DMS53 treated with DMSO at 0.1 percent for 48 hours (cell line): ENCODE results near the gene CNTNAP2.

Source experiments
- DNase-seq: peaks from one replicate; lab custom pipeline; 2025; ENCODE audit not compliant: unreplicated experiment; lab: John Stamatoyannopoulos, UW

Gene CNTNAP2

GRCh38 chr7:146414373-146414772, 297.8 kb downstream of the CNTNAP2 start:
- no peak for DNase-seq

- no peak for DNase-seq
Measured at GRCh38 chr7:146414937-146415336, 298.3 kb downstream of the CNTNAP2 start.

- DNase-seq, result no peak
Measured at GRCh38 chr7:146417176-146417575, 300.6 kb downstream of the CNTNAP2 start.

GRCh38 chr7:146423446-146423845, 306.8 kb downstream of the CNTNAP2 start:
- no peak for DNase-seq

- no peak for DNase-seq
Measured at GRCh38 chr7:146424084-146424483, 307.5 kb downstream of the CNTNAP2 start.

- no peak for DNase-seq
Measured at GRCh38 chr7:146433501-146433900, 316.9 kb downstream of the CNTNAP2 start.

- DNase-seq, result no peak
Measured at GRCh38 chr7:146443102-146443501, 326.5 kb downstream of the CNTNAP2 start.

GRCh38 chr7:146449625-146450024, 333.0 kb downstream of the CNTNAP2 start:
- no peak for DNase-seq

GRCh38 chr7:146455091-146455655, 338.6 kb downstream of the CNTNAP2 start:
- DNase-seq, result no peak

GRCh38 chr7:146479040-146479439, 362.4 kb downstream of the CNTNAP2 start:
- peak; percentile 74 for DNase-seq

GRCh38 chr7:146486519-146486918, 369.9 kb downstream of the CNTNAP2 start:
- DNase-seq, result no peak

- no peak for DNase-seq
Measured at GRCh38 chr7:146492017-146492416, 375.4 kb downstream of the CNTNAP2 start.

- no peak for DNase-seq
Measured at GRCh38 chr7:146494952-146495596, 378.5 kb downstream of the CNTNAP2 start.

- no peak for DNase-seq
Measured at GRCh38 chr7:146496657-146497056, 380.1 kb downstream of the CNTNAP2 start.

GRCh38 chr7:146499970-146500369, 383.4 kb downstream of the CNTNAP2 start:
- DNase-seq, result no peak

GRCh38 chr7:146503844-146504243, 387.2 kb downstream of the CNTNAP2 start:
- no peak for DNase-seq

GRCh38 chr7:146510088-146510680, 393.6 kb downstream of the CNTNAP2 start:
- DNase-seq, result no peak

- no peak for DNase-seq
Measured at GRCh38 chr7:146514304-146514703, 397.7 kb downstream of the CNTNAP2 start.

GRCh38 chr7:146528581-146528980, 412.0 kb downstream of the CNTNAP2 start:
- DNase-seq, result no peak

- DNase-seq, result no peak
Measured at GRCh38 chr7:146539836-146540235, 423.2 kb downstream of the CNTNAP2 start.

- DNase-seq, result no peak
Measured at GRCh38 chr7:146542101-146542500, 425.5 kb downstream of the CNTNAP2 start.

GRCh38 chr7:146544748-146545147, 428.1 kb downstream of the CNTNAP2 start:
- DNase-seq, result no peak

GRCh38 chr7:146548816-146549215, 432.2 kb downstream of the CNTNAP2 start:
- DNase-seq, result no peak
